HEK293 (cell line): ENCODE data around the gene AKIRIN1.

Source experiments
- CTCF ChIA-PET: fragments of 350-600 bp; formaldehyde crosslinking; extraction: SDS; loops from one replicate; lab custom pipeline; 2021; ENCODE audit warnings: antibody characterized with exemption; lab: Yijun Ruan, JAX
- POLR2A ChIA-PET: fragments of 300-600 bp; formaldehyde crosslinking; extraction: SDS; loops from one replicate; lab custom pipeline; 2020; ENCODE audit warnings: antibody characterized with exemption, inconsistent platforms; lab: Yijun Ruan, JAX
- H3K27ac ChIP-seq: fragments of 200-500 bp; sonication (Bioruptor generic); 2 replicates; pipeline ENCODE4 v1.5.1; 2014; ENCODE audit warnings: low read depth, low read length, control low read depth, inconsistent platforms; ENCODE audit errors: extremely low read depth
- H3K36me3 ChIP-seq, 2 experiments: fragments of 200-500 bp in 1 of 2; sonication (Bioruptor generic) in 1 of 2; 1 replicate in 1 of 2; 2 replicates in 1 of 2; pipeline ENCODE4 v1.5.1; 2014 to 2017; ENCODE audit warnings: inconsistent platforms in 2 of 2, low read length in 2 of 2; ENCODE audit not compliant: control insufficient read depth in 2 of 2, insufficient read depth in 1 of 2
- H3K4me1 ChIP-seq: fragments of 200-500 bp; sonication (Bioruptor generic); 2 replicates; pipeline ENCODE4 v1.5.1; 2014; ENCODE audit warnings: mild to moderate bottlenecking, low read length, inconsistent platforms; ENCODE audit not compliant: control insufficient read depth, insufficient read depth
- H3K4me3 ChIP-seq: 2 replicates; pipeline ENCODE4 v1.5.1; 2011; ENCODE audit warnings: low read depth, mild to moderate bottlenecking, control low read depth, low read length, moderate library complexity
- H3K9me3 ChIP-seq: fragments of 200-500 bp; sonication (Bioruptor generic); 2 replicates; pipeline ENCODE4 v1.5.1; 2014; ENCODE audit warnings: low read depth, low read length, inconsistent platforms; ENCODE audit not compliant: control insufficient read depth, insufficient read depth
- FEZF1 ChIP-seq: fragments of 450-650 bp; formaldehyde crosslinking; IDR thresholded peaks from 2 replicates; pipeline ENCODE4 v1.5.1; 2016; ENCODE audit warnings: missing biosample characterization, missing genetic modification characterization
- KLF1 ChIP-seq: fragments of 450-650 bp; formaldehyde crosslinking; IDR thresholded peaks from 2 replicates; pipeline ENCODE4 v1.5.1; 2016; ENCODE audit warnings: missing biosample characterization, missing genetic modification characterization
- MZF1 ChIP-seq: fragments of 450-650 bp; formaldehyde crosslinking; IDR thresholded peaks from 2 replicates; pipeline ENCODE4 v1.5.1; 2017; ENCODE audit warnings: missing biosample characterization, missing genetic modification characterization, borderline replicate concordance
- SETDB1 ChIP-seq: IDR thresholded peaks from one replicate; pipeline ENCODE4 v1.6.1; 2017; ENCODE audit warnings: mild to moderate bottlenecking, low read length, moderate library complexity, mixed read lengths; ENCODE audit not compliant: insufficient read length
- SP7 ChIP-seq: fragments of 450-650 bp; formaldehyde crosslinking; IDR thresholded peaks from 2 replicates; pipeline ENCODE4 v1.5.1; 2016; ENCODE audit warnings: missing biosample characterization, missing genetic modification characterization
- YY1 ChIP-seq: fragments of 450-650 bp; formaldehyde crosslinking; IDR thresholded peaks from 2 replicates; pipeline ENCODE4 v1.5.1; 2018; ENCODE audit warnings: missing biosample characterization, missing genetic modification characterization
- ZBTB17 ChIP-seq: fragments of 450-650 bp; formaldehyde crosslinking; IDR thresholded peaks from 2 replicates; pipeline ENCODE4 v1.5.1; 2016; ENCODE audit warnings: missing biosample characterization, missing genetic modification characterization
- ZFP41 ChIP-seq: fragments of 450-650 bp; formaldehyde crosslinking; IDR thresholded peaks from 2 replicates; pipeline ENCODE4 v1.5.1; 2016; ENCODE audit warnings: missing biosample characterization, missing genetic modification characterization, borderline replicate concordance
- ZIC2 ChIP-seq: fragments of 450-650 bp; formaldehyde crosslinking; IDR thresholded peaks from 2 replicates; pipeline ENCODE4 v1.5.1; 2016; ENCODE audit warnings: missing biosample characterization, missing genetic modification characterization
- ZNF133 ChIP-seq: fragments of 450-650 bp; formaldehyde crosslinking; IDR thresholded peaks from 2 replicates; pipeline ENCODE4 v1.5.1; 2016; ENCODE audit warnings: missing biosample characterization, missing genetic modification characterization
- ZNF155 ChIP-seq: fragments of 450-650 bp; formaldehyde crosslinking; IDR thresholded peaks from 2 replicates; pipeline ENCODE4 v1.5.1; 2016; ENCODE audit warnings: missing biosample characterization, missing genetic modification characterization
- ZNF16 ChIP-seq: fragments of 450-650 bp; formaldehyde crosslinking; IDR thresholded peaks from 2 replicates; pipeline ENCODE4 v1.5.1; 2016; ENCODE audit warnings: low read depth, missing biosample characterization, missing genetic modification characterization
- ZNF266 ChIP-seq: fragments of 450-650 bp; formaldehyde crosslinking; IDR thresholded peaks from 2 replicates; pipeline ENCODE4 v1.5.1; 2016; ENCODE audit warnings: missing biosample characterization, missing genetic modification characterization, low read depth
- ZNF391 ChIP-seq: fragments of 450-650 bp; formaldehyde crosslinking; IDR thresholded peaks from 2 replicates; pipeline ENCODE4 v1.5.1; 2016; ENCODE audit warnings: low read depth, missing biosample characterization, missing genetic modification characterization, borderline replicate concordance
- ZNF785 ChIP-seq: fragments of 450-650 bp; formaldehyde crosslinking; IDR thresholded peaks from 2 replicates; pipeline ENCODE4 v1.5.1; 2016; ENCODE audit warnings: missing biosample characterization, missing genetic modification characterization
- ZNF843 ChIP-seq: fragments of 450-650 bp; formaldehyde crosslinking; IDR thresholded peaks from 2 replicates; pipeline ENCODE4 v1.5.1; 2016; ENCODE audit warnings: missing biosample characterization, missing genetic modification characterization
- TF ChIP-seq, protein P1 (sequence below): fragments of 450-650 bp; formaldehyde crosslinking; IDR thresholded peaks from 2 replicates; pipeline ENCODE4 v1.5.1; 2016; ENCODE audit warnings: missing biosample characterization, missing genetic modification characterization, low read depth
- TF ChIP-seq, protein P2 (sequence below): fragments of 450-650 bp; IDR thresholded peaks from 2 replicates; pipeline ENCODE4 v1.5.1; 2018; ENCODE audit warnings: missing biosample characterization, missing genetic modification characterization
- TF ChIP-seq, protein P3 (sequence below): fragments of 450-650 bp; formaldehyde crosslinking; IDR thresholded peaks from 2 replicates; pipeline ENCODE4 v1.5.1; 2017; ENCODE audit warnings: missing biosample characterization, missing genetic modification characterization
- TF ChIP-seq, protein P4 (sequence below): fragments of 450-650 bp; formaldehyde crosslinking; IDR thresholded peaks from 2 replicates; pipeline ENCODE4 v1.5.1; 2016; ENCODE audit warnings: missing biosample characterization, missing genetic modification characterization
- TF ChIP-seq, protein P5 (sequence below): fragments of 450-650 bp; formaldehyde crosslinking; IDR thresholded peaks from 2 replicates; pipeline ENCODE4 v1.5.1; 2016; ENCODE audit warnings: missing biosample characterization, missing genetic modification characterization

Gene AKIRIN1

DNA sequence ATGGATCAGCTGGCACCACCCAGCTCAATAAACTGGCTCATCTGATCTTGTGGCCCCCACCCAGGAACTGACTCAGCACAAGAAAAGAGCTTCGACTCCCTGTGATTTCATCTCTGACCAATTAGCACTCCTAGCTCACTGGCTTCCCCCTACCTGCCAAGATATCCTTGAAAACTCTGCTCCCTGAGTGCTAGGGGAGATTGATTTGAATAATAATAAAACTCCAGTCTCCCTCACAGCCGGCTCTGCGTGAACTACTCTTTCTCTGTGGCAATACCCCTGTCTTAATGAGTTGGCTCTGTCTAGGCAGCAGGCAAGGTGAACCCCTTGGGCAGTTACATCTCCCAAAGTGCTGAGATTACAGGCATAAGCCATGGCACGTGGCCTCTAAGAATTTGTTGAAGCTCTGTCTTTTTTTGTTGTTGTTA, 37.6 kb upstream of the AKIRIN1 start:
- Histone ChIP-seq H3K36me3 (no peaks in the 10 kb centered on the region), H3K9me3 (no peaks in the 10 kb centered on the region), H3K4me1 (no peaks in the 10 kb centered on the region), H3K4me3 (no peak overlapping the region), H3K27ac (no peak overlapping the region)
- TF ChIP-seq ZNF785 (no peak), ZIC2 (0 out of 2 replicates have a peak, but pooled peaks have one; percentile 17), SETDB1 (peak; percentile 50)
- ChIA-PET POLR2A (interaction anchor here (1.1 kb wide), 1 partner anchor 73 kb away, joined by 6 read pairs; the partner anchor contains the start of gene NDUFS5), CTCF (interaction anchor here (0.5 kb wide), 1 partner anchor 1079 kb away, joined by 3 read pairs; no protein-coding TSS in a partner anchor)

DNA sequence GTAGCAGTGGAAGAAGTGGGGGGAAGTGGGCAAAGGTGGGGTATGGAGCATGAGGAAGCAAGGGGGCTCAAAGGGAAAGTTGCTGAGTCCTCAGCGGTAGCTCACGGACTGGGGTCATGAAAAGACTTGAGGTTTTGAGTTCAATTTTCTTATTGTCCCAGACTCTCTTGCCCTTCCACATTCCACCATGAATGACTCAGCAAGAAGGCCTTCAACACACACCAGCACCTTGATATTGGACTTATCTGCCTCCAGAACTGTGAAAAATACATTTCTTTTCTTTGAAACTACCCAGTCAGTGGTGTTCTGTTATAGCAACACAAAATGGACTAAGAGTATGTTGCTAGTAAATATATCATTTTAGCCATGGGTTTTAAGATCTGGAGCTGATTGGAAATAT, 32.1 kb upstream of the AKIRIN1 start:
- POLR2A ChIA-PET, result no interaction called here
- H3K4me3 ChIP-seq, result no peak overlapping the region

More for the DNA sequence above, 32.1 kb upstream of the AKIRIN1 start:
- no peak overlapping the region for H3K27ac ChIP-seq
- no peaks in the 10 kb centered on the region for H3K9me3 ChIP-seq
- CTCF ChIA-PET, result no interaction called here
- no peaks in the 10 kb centered on the region for H3K36me3 ChIP-seq
- TF ChIP-seq, protein P1, sequence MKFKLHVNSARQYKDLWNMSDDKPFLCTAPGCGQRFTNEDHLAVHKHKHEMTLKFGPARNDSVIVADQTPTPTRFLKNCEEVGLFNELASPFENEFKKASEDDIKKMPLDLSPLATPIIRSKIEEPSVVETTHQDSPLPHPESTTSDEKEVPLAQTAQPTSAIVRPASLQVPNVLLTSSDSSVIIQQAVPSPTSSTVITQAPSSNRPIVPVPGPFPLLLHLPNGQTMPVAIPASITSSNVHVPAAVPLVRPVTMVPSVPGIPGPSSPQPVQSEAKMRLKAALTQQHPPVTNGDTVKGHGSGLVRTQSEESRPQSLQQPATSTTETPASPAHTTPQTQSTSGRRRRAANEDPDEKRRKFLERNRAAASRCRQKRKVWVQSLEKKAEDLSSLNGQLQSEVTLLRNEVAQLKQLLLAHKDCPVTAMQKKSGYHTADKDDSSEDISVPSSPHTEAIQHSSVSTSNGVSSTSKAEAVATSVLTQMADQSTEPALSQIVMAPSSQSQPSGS (tag by site-specific recombination), result no peak
- no peak for TF ChIP-seq ZFP41 (tag by site-specific recombination)
- no peak for TF ChIP-seq ZNF266 (tag by site-specific recombination)
- TF ChIP-seq ZBTB17 (tag by site-specific recombination), result no peak
- TF ChIP-seq, protein P2, sequence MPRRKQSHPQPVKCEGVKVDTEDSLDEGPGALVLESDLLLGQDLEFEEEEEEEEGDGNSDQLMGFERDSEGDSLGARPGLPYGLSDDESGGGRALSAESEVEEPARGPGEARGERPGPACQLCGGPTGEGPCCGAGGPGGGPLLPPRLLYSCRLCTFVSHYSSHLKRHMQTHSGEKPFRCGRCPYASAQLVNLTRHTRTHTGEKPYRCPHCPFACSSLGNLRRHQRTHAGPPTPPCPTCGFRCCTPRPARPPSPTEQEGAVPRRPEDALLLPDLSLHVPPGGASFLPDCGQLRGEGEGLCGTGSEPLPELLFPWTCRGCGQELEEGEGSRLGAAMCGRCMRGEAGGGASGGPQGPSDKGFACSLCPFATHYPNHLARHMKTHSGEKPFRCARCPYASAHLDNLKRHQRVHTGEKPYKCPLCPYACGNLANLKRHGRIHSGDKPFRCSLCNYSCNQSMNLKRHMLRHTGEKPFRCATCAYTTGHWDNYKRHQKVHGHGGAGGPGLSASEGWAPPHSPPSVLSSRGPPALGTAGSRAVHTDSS (tag by site-specific recombination), result no peak
- TF ChIP-seq SP7, result no peak
- TF ChIP-seq ZNF133, result no peak
- no peak for TF ChIP-seq FEZF1
- TF ChIP-seq ZNF16 (tag by site-specific recombination), result no peak
- TF ChIP-seq, protein P3, sequence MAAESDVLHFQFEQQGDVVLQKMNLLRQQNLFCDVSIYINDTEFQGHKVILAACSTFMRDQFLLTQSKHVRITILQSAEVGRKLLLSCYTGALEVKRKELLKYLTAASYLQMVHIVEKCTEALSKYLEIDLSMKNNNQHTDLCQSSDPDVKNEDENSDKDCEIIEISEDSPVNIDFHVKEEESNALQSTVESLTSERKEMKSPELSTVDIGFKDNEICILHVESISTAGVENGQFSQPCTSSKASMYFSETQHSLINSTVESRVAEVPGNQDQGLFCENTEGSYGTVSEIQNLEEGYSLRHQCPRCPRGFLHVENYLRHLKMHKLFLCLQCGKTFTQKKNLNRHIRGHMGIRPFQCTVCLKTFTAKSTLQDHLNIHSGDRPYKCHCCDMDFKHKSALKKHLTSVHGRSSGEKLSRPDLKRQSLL (tag by site-specific recombination), result no peak
- no peak for TF ChIP-seq ZNF843
- no peak for TF ChIP-seq YY1 (tag by site-specific recombination)
- TF ChIP-seq MZF1 (tag by site-specific recombination), result no peak
- TF ChIP-seq ZNF391 (tag by site-specific recombination), result no peak
- TF ChIP-seq, protein P4, sequence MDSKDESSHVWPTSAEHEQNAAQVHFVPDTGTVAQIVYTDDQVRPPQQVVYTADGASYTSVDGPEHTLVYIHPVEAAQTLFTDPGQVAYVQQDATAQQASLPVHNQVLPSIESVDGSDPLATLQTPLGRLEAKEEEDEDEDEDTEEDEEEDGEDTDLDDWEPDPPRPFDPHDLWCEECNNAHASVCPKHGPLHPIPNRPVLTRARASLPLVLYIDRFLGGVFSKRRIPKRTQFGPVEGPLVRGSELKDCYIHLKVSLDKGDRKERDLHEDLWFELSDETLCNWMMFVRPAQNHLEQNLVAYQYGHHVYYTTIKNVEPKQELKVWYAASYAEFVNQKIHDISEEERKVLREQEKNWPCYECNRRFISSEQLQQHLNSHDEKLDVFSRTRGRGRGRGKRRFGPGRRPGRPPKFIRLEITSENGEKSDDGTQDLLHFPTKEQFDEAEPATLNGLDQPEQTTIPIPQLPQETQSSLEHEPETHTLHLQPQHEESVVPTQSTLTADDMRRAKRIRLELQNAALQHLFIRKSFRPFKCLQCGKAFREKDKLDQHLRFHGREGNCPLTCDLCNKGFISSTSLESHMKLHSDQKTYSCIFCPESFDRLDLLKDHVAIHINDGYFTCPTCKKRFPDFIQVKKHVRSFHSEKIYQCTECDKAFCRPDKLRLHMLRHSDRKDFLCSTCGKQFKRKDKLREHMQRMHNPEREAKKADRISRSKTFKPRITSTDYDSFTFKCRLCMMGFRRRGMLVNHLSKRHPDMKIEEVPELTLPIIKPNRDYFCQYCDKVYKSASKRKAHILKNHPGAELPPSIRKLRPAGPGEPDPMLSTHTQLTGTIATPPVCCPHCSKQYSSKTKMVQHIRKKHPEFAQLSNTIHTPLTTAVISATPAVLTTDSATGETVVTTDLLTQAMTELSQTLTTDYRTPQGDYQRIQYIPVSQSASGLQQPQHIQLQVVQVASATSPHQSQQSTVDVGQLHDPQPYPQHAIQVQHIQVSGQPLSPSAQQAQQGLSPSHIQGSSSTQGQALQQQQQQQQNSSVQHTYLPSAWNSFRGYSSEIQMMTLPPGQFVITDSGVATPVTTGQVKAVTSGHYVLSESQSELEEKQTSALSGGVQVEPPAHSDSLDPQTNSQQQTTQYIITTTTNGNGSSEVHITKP, result no peak
- TF ChIP-seq, protein P5, sequence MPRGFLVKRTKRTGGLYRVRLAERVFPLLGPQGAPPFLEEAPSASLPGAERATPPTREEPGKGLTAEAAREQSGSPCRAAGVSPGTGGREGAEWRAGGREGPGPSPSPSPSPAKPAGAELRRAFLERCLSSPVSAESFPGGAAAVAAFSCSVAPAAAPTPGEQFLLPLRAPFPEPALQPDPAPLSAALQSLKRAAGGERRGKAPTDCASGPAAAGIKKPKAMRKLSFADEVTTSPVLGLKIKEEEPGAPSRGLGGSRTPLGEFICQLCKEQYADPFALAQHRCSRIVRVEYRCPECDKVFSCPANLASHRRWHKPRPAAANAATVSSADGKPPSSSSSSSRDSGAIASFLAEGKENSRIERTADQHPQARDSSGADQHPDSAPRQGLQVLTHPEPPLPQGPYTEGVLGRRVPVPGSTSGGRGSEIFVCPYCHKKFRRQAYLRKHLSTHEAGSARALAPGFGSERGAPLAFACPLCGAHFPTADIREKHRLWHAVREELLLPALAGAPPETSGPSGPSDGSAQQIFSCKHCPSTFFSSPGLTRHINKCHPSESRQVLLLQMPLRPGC, result no peak
- TF ChIP-seq KLF1 (tag by site-specific recombination), result no peak
- TF ChIP-seq ZNF155 (tag by site-specific recombination), result no peak
- TF ChIP-seq, all 188 proteins: peak for 0
- H3K4me1 ChIP-seq, result no peaks in the 10 kb centered on the region
